SW 1271 (cell line): ENCODE measurements around the gene ELMO2.

ENCODE experiments used
- DNase-seq, 2 experiments: peaks; one replicate each; lab custom pipeline; 2025; lab: John Stamatoyannopoulos, UW

ELMO2 gene, protein sequence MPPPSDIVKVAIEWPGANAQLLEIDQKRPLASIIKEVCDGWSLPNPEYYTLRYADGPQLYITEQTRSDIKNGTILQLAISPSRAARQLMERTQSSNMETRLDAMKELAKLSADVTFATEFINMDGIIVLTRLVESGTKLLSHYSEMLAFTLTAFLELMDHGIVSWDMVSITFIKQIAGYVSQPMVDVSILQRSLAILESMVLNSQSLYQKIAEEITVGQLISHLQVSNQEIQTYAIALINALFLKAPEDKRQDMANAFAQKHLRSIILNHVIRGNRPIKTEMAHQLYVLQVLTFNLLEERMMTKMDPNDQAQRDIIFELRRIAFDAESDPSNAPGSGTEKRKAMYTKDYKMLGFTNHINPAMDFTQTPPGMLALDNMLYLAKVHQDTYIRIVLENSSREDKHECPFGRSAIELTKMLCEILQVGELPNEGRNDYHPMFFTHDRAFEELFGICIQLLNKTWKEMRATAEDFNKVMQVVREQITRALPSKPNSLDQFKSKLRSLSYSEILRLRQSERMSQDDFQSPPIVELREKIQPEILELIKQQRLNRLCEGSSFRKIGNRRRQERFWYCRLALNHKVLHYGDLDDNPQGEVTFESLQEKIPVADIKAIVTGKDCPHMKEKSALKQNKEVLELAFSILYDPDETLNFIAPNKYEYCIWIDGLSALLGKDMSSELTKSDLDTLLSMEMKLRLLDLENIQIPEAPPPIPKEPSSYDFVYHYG

GRCh38 chr20:46406200-46406985 lies at the start of gene ELMO2:
Gene ELMO2 (minus strand): TSS chr20:46406615. CDS start chr20:46394482, 12,133 bp downstream.
- DNase-seq, result peak; percentile 88 to 96

DNA sequence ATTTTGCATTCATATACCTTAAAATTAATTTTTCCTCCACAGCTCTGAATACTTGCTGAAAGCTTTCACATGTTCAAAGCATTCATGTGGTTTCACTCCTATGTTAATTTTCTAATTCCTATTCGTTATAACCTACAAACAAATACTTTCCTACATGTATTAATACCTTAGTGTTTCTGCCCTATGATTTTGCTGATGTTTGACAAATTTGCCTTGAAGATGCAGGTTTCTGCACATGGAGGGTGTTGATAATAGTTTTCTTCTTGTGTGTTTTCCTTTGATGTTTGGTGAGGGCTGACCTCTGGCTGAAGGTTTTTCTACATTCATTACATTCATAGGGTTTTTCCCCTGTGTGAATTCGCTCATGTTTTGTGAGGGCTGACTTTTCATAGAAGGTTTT lies 49.3 kb upstream of the ELMO2 start:
- no peak for DNase-seq

DNA sequence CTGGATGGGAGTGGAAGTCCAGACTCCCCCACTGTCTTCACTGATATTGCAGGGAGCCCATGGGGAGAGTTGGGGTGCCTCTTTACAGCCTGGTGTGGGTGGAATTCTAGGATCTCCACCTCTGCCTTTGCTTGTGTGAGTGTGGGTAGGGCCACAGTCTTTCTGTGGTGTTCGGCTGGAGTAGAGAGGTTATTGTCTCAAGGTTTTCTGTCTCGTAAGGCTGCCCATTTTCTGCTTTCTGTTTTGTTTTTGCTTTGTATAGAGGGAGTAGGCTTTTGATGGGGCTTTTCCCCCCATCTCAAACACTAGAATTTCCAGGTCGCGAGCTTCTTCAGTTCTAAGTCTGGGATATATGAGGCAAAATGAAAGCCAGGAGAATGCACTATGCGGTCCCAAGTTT lies 40.4 kb upstream of the ELMO2 start:
- DNase-seq, result no peak

- DNase-seq, result no peak
Observed at GRCh38 chr20:46439837-46440236, 33.4 kb upstream of the ELMO2 start.

GRCh38 chr20:46438156-46438750 lies 31.8 kb upstream of the ELMO2 start:
- peak in 1 of 2 experiments; percentile 52 for DNase-seq

GRCh38 chr20:46435146-46435545 lies 28.7 kb upstream of the ELMO2 start:
- DNase-seq, result no peak

DNA sequence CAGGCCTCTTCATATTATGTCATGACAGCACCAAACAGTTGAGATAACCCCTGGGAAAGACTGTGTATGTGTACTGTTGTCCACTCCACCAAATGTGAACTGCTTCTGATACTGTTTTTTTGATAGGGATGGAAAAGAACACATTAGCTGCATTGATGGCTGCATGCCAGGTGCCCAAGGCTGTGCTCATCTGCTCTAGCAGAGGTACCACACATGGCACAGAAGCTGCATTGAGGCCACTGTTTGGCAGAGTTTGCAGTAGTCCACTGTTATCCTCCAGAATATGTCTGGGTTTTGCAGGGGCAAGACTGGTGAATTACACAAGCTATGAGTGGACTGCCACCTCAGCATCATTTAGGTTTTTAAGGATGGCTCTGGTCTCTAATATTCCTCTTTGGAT lies 28.2 kb upstream of the ELMO2 start:
- DNase-seq, result no peak

DNA sequence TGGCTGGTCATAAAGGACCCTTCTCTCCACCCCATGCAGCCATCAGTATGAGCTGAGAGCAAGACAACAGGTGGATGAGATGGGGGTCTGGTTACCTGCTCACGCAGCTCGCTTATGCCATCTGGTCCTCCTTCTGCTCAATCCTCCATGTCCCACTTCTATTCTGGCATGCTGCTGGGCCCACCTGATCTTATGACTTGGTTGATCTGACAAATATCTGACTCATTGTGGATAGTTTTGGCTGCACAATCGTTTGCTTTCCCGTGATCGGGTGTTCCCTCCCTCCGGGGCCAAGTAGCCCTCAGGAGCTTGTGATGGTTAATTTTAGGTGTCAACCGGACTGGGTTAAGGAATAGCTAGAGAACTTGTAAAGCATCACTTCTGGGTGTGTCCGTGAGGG lies 26.6 kb upstream of the ELMO2 start:
- DNase-seq, result no peak

GRCh38 chr20:46430921-46431712 lies 24.7 kb upstream of the ELMO2 start:
- no peak for DNase-seq

- DNase-seq, result no peak
Observed at GRCh38 chr20:46427384-46427783, 21.0 kb upstream of the ELMO2 start.

DNA sequence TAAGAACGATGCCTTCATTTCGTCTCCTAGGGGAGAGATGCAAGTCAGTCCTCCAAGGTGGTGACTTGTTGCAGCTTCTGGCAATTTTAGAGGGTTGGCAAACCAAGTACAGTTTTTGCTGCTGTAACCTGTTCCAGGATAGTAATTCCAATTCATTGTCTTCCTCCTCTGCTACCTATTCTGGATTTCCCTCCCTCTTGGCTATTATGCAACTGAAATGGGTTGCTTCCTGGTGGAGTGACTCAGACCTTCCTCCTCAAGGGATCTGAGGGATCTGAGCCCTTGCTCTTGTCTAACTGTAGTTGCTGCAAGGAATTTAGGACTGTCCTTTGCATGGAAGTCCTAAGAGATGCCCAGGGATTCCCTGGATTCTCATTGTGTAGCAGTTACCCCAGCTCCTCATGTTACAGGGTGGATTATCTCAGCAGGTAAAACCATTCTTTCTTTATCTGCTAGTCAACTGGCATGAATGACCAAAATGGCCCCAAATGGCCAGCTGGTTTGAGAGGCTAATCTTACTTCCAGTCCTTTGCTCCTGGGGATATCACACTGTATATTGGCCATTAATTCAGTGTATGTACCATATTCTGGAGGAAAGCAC lies 17.6 kb upstream of the ELMO2 start:
- DNase-seq, result no peak

- DNase-seq, result no peak
Observed at GRCh38 chr20:46423342-46423741, 16.9 kb upstream of the ELMO2 start.

DNA sequence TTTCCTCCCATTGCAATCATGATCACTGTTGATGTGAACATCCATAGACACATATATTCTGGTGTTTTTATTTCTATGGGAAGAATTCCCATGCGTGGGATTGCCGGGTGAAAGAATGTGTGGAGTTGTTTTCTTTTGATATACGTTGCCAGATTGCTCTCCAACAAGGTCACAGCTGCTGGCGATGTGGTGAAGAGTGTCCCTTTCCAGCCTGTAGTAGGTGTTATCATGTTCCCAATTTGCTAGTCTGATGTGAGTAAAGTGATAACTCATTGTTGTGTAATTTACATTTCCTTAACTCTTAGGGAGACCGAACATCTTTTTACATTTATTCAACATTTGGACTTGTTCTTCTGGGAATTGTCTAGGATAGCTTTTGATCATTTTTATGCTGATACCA lies 14.5 kb upstream of the ELMO2 start:
- no peak for DNase-seq

DNA sequence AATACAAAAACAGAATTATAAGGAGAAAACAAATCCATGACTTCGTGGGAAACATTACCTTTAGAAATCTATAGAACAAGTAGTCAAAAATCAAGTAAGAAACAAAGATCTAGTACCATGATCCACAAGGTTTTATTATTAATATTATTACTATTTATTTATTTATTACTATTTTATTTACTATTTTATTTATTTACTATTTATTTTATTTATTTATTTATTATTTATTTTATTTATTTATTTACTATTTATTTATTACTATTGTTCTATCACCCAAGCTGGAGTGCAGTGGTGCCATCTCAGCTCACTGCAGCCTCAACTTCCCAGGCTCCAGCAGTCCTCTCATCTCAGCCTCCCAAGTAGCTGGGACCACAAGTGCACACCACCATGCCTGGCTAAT lies 13.5 kb upstream of the ELMO2 start:
- no peak for DNase-seq

DNA sequence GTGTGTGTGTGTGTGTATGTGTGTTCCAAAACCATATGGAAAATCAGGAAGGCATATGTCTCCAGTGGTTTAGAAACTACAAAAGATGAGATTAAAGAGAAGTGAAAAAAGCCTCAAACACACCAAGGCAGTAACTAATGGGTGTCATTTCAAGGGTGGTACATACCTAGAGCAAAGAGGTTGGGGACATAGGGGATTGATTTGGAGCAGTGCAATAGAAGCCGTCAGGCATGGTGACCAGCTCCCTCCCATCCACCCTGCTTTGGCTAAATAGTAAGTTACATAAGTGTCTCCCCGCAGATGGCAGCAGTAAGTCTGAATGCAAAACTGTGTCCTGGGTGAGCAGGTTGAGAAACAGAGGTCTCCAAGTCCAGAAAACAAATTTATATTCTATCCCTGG lies 10.4 kb upstream of the ELMO2 start:
- no peak for DNase-seq

- DNase-seq, result no peak
Observed at GRCh38 chr20:46416421-46416820, 10.0 kb upstream of the ELMO2 start.

DNA sequence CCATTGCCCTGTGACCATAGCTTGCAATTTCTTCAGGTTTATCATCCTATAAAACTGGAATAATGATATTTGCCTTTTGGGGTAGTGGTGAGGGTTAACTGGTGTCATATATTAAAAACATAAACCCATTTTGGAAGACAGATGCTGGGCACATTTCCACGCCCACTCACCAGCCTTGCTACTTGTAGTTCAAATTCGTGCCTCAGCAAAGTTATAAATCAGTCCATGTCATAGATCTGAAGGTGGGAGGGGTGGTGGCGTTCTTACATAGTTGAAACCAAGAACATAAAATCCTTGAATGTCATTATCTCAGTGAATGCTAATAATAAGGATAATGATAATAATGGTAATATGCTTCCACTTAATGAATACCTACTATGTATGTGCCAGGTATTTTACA lies 9.4 kb upstream of the ELMO2 start:
- no peak for DNase-seq

DNA sequence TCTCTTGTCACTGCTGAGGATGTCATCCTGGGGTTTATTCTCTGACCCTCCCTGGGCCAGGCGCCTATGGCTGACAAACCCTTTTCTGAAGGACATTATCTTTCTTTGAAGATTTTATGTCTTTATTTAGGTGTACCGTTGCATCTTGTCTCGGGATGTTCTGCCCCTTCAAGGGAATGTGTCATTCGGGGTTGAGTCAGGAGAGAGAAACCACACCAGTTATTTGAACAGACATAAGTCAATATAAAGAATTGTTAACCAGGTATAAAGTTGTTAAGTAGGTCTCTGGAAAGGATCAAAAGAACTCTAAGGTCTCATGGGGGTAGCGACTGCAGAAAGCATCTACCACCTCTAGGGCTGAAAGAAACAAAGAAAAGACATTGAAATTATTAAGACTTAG lies 8.2 kb upstream of the ELMO2 start:
- DNase-seq, result no peak

DNA sequence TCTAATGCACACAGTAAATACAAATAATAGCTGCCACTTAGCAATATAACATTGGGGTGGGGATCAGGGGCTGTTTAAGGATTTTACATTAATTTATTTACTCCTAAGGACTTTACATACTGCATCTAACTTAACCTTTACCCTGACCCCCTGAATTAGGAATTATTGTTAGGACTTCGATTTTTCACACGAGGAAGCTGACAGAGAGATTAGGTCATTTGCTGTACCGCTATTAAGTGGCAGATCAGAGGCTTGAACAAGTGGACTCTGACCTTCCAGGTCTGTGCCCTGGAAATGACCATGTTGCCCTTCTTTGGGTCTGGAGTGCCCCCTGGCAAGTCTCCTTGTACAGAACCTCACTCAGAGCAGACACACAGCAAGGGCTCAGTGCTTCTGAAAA lies 5.2 kb upstream of the ELMO2 start:
- DNase-seq, result no peak

- DNase-seq, result no peak
Observed at GRCh38 chr20:46408281-46408731, 1.9 kb upstream of the ELMO2 start.

GRCh38 chr20:46407671-46407996 lies 1.2 kb upstream of the ELMO2 start:
- no peak for DNase-seq
